ENCODE data around the gene JCAD.
"Not testable (repeated sequence)": the region's sequence is repeated elsewhere in the genome, so short reads cannot be mapped to it uniquely, and the experiment has no call there.

JCAD gene

DNA sequence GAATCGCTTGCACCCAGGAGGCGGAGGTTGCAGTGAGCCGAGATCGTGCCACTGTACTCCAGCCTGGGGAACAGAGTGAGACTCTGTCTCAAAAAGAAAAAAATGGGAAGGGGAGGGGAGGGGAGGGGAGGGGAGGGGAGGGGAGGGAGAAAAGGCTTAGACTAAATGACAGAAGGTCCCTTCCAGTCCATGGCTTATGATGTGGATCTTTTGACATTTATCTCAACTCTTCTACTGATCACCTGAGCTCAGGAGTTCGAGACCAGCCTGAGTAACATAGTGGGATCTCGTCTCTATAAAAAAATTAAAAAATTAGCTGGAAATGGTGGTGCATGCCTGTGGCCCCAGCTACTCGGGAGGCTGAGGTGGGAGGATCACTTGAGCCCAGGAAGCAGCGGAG lies 34.0 kb downstream of the JCAD start:
- not testable (repeated sequence) for DNase-seq (ENCODE audit: low spot score)

DNA sequence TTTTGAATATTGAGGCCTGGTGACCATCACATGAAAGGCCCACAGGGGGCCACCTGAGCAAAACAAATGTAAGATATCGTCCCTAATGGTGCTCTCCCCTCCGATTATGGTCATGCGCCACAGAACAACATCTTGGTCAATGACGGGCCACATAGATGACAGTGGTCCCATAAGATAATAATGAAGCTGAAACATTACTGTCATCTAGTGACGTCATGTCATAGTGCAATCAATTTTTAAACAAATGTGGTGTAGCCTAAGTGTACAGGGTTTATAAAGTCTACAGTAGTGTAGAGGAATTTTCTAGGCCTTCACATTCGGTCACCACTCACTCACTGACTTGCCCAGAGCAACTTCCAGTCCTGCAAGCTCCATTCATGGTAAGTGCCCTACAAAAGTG lies 36.8 kb downstream of the JCAD start:
- DNase-seq (ENCODE audit: low spot score) = no peak

DNA sequence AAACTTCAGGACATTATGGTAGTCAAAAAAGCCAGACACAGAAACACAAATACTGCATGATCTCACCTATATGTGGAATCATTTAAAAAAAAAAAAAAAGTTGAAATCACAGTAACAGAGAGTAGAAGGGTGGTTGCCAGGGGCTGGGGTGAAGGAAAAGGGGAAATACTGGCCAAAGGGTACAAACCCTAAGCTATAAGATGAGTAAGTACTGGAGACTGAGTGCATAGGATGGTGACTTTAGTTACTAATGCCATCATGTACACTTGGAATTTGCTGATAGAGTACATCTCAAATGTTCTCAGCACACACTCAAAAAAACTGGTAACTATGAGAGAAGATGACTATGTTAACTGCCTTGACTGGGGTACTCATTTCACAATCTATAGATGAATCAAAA lies 39.9 kb downstream of the JCAD start:
- DNase-seq (ENCODE audit: low spot score) = no peak

- DNase-seq (ENCODE audit: low spot score) = no peak
These were observed 40.9 kb downstream of the JCAD start for GRCh38 chr10:30018496-30018895.

- DNase-seq (ENCODE audit: low spot score) = no peak
These were observed 41.4 kb downstream of the JCAD start for GRCh38 chr10:30017966-30018365.

- DNase-seq (ENCODE audit: low spot score) = no peak
These were observed 41.8 kb downstream of the JCAD start for GRCh38 chr10:30017556-30017955.

DNA sequence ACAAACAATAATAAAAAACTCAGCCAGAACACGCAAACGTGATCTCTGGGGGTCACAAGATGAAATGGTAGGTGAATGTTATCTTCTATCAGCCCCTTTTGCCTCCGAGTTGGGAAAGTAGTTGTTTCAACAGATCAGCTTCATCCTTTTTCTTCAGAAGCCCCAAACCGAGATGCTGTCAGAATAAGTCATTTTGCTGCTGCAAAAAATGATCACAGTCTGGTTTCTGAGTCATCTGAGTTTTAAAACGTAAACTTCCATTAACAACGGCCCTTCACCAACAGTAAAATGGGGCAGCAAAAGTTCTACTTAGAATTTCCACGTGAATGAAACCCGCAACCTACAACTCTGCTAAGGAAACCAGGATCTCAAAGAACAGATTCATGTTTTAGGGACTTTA lies 44.9 kb downstream of the JCAD start:
- DNase-seq (ENCODE audit: low spot score) = no peak

DNA sequence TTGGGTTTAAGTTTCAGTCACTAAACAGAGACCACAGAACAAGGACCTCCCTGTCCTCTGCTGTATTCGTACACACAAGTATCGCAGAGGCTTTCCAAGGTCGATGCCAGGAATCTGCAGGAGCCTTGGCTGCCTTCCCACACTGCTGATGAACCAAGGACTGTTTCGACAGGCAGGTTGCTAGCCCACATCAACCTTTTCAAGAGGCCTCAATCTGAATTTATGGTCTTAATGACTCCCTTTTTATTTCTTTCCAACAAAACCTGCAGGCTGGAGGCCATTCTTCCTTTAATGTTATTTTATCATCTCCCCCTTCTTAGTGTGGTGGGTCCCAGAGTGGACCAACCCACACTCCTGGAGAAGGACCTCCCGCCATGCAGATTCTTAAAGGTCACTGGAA lies 45.6 kb downstream of the JCAD start:
- no peak for DNase-seq (ENCODE audit: low spot score)

- DNase-seq (ENCODE audit: low spot score) = no peak
These were observed 47.3 kb downstream of the JCAD start for GRCh38 chr10:30011956-30012647.

DNA sequence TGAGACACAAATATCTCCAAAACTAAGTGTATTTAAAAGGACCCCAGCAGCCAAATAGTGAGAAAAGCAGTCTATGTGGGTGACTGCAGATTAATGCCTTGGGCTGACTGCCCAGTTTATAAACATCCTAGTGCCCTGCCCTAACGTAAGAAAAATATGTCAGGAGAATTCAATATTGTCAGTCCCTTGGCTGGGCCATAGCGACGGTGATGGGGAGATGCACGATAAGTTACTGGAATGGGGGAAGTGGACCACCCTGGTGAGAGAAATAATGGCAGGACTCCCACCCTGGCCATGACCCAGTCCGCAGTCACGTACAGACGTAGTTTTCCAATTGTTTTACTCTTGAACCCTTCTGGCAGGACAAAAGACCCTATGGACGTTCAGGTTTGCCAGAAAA lies 48.0 kb downstream of the JCAD start:
- no peak for DNase-seq (ENCODE audit: low spot score)

- DNase-seq (ENCODE audit: low spot score) = no peak
These were observed 52.0 kb downstream of the JCAD start for GRCh38 chr10:30007406-30007805.

DNA sequence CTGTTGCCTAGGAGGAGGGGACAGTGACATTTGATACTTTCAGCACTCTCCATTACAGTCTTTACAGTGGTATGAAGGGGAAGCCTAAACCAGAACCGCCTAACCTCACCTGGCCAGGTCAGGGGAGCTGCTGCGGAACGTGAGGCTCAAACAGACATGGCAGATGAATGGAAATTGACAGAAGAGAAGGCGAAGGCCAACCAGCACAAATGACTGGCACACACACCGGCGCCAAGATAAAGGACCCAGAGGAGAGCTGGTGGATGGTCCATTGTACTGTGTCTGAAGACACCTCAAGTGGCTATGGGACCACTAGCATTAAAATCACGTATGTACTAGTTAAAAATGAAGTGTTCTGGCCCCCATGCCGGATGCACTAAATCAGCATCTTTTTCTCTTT lies 53.0 kb downstream of the JCAD start:
- DNase-seq (ENCODE audit: low spot score) = no peak

GRCh38 chr10:30005116-30005515 lies 54.3 kb downstream of the JCAD start:
- not testable (repeated sequence) for DNase-seq (ENCODE audit: low spot score)

- peak; percentile 60 for DNase-seq (ENCODE audit: low spot score)
These were observed 56.7 kb downstream of the JCAD start for GRCh38 chr10:30002426-30003266.

- DNase-seq (ENCODE audit: low spot score) = no peak
These were observed 58.4 kb downstream of the JCAD start for GRCh38 chr10:30000802-30001571.

DNA sequence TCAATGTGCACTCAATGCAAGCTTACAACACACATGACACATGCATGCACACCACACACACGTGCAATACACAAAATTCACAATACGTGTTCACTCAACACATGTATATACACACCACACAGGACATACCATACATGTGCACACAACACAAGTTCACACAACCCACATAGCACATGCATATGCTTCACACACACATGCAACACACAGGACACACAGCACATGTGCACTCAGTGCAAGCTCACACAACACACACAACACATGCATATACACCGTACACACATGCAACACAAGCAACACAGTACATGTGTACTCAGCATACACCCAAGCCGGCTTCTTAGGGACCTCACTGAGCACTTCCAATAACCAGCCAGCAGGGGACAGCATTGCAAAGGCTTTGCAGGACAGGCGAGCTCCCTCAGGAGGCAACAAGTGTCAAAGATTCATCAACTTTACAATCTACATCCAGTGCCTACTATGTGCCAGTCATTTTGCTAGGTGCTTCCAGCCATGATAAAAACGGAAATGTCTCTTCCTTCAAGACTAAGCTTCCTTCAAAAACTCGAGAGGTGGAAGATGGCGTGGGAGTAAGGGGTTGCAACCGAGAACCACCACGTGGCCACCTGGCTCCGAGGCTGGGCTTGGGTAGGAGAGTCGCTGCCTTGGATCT lies 61.1 kb downstream of the JCAD start:
- DNase-seq (ENCODE audit: low spot score) = peak; percentile 67

- DNase-seq (ENCODE audit: low spot score) = no peak
These were observed 64.6 kb downstream of the JCAD start for GRCh38 chr10:29994811-29995210.

- DNase-seq (ENCODE audit: low spot score) = no peak
These were observed 66.0 kb downstream of the JCAD start for GRCh38 chr10:29993319-29993915.

- no peak for DNase-seq (ENCODE audit: low spot score)
These were observed 66.5 kb downstream of the JCAD start for GRCh38 chr10:29992914-29993313.

GRCh38 chr10:29991382-29991781 lies 68.0 kb downstream of the JCAD start:
- no peak for DNase-seq (ENCODE audit: low spot score)

DNA sequence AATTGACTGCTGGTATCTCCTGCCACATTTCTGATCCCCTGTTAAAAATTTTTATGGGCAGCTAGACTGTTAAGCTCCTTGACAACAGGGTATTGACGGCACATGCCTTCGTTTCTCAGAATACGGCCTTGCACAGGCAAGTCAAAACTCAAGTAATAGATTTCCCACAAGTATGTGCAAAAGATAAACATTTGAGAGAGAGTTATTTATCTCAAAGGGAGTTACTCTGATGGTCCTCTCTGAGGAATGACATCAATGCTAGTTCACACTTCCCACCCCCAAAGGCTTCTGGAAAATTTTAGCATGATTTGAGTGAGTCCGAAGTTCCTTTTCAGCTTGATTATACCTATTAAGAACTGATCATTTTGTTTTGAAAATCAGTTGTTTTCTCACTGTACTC lies 71.9 kb downstream of the JCAD start:
- no peak for DNase-seq (ENCODE audit: low spot score)
